ENCODE data around the gene TRAPPC3.
A peak's percentile ranks its signal among the peaks of the same experiment; 100 is the strongest.

TRAPPC3 gene

DNA sequence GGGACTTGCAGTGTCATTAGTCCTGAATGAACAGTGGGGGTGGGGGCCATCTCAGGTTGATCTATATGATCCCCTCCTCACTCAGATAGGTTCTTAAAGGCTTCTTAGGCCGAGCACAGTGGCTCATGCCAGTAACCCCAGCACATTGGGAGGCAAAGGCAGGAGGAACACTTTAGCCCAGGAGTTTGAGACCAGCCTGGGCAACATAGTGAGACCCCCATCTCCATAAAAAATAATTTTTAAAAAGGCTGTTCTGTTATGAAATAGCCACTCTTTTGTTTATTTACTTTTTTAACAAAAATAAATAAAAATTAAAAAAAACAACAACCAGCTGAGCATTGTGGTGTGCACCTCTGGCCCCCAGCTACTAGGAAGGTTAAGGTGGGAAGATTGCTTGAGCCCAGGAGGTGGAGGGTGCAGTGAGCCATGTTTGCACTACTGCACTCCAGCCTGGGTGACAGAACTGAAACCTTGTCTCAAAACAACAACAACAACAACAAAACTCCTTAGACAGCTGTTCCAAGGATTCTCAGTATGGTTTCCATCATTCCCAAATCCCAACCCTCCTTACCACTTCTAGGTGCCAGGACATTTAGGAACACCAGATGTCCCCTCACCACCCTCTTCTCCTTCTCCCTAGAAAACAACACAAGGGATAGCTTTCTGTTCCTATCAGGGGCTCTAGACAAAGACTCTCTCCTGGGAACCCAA, 2.0 kb upstream of the TRAPPC3 start:
- DNase-seq: no peak

DNA sequence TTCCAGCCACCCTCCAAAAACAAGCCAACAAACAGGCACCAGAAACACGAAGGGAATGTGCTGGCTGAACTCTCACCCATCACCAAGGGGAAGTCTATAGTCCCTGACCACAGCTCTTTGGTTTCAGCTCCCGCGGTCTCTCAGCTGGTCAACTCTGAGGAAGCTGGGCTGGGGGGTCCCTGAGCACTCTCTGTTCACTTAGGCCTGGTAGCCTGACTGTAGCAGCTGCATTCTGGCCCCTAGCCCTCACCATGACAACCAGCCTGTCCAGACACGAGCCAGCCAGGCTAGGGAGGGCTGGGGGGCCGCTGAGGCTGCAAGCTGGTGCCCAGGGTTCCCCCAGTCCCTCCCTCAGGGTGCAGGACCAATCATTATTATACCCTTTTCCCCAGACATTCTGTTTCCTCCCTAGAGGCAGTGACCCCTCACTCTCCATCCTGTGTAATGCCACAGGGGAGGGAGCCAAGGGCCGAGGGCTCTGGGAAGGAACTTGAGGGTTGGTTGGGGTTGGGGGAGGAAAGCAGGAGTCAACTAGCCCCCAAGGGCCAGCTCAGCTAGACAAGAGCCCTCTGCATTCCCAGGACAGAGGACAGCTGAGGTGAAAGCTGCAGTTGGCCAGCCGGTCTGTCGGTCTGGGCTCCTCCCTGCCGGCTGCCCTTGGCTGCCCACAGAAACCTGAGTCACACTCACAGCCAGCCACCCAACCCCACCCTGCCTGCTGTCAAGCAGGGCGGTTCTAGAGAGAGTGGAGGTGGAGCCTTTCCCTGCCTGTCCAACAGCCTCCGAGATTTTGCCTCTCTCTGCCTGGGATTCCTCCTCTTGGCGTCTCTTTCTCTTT, 1.2 kb upstream of the TRAPPC3 start:
- peak; percentile 65 for DNase-seq

DNA sequence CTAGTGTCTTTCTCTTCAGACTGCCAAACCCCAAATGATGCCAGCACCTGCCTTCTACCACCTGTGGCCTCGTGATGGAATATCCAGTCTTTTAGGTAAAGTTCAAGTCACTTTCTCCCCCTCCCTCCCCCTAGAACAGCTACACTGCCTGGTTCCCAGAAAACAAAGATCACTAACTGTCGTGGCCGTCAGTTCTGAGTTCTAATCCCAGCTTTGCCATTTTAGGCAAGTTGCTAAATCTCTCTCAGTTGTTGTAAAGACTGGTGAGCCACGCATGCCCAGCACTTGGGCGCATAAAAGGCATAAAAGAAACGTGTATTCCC, 648 bp upstream of the TRAPPC3 start:
- DNase-seq: no peak

DNA sequence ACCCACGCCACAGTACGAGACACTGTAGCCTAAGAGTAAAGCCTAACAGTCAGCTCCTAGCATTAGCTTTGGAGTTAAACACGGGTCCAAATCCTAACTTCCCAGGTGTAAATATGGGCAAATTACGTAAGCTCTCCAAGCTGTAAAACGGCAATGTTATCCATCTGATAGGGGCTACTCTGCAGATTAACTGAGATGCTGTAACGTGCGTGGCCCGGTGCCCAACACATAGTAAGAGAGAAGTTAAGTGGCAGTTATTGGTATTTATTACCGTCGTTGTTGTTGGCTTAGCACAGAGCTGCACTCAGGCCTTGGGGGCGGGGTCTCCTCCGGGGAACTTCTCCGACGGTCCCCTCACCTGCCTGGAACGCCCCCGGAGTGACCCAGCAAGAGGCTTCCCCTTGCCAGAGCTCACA, 457 bp downstream of the TRAPPC3 start:
- no peak for DNase-seq

DNA sequence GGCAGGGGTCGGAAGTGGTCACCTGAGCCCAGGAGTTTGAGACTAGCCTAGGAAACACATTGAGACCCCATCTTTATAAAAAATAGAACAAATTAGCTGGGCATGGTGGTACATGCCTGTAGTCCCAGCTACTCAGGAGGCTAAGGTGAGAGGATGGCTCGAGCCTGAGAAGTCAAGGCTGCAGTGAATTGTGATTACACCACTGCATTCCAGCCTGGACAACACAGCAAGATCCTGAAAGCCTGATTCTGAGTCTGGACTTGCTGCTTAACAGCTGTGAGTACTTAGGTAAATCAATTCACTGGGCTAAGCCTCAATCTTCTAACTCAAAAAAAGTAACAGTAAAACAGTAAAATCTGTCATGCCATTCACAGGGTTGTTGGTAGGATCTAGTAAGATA, 4.9 kb downstream of the TRAPPC3 start:
- DNase-seq: no peak

DNA sequence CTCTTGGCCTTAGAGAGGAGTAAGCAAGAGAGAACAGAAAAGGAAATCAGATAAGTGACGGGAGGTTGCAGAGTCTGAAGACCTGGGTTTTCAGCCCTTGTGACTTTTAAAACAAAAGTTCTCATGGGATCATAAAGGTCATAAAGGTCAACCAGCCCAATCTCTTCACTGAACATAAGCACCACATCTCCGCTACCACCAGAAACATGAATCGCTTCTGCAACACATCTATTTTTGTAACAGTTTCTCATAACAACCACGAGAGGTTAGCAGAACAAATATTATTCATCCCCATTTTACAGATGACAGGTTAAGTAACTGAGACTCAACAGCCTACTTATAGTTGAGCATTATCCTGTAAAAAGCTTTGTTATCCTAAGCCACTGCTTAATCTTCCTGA, 5.9 kb downstream of the TRAPPC3 start:
- DNase-seq: no peak

DNA sequence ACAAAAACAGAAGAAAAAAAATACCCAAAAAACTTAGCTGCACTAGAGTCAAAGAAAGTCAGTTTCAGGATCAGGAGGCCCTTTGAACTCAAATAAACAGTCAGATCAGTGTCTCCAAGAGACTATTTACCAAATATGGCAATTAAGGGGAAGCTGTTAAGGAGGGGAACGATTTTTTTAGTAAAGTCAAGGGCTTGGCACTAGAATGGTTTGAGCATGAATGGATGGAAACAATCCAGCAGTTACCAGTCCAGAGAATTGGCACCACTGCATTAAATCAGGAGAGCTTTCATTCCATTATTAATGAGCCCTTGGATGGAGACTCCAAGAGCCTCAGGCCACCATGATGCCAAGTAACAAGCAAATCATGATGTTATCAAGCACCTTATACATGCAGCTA, 7.2 kb downstream of the TRAPPC3 start:
- no peak for DNase-seq

DNA sequence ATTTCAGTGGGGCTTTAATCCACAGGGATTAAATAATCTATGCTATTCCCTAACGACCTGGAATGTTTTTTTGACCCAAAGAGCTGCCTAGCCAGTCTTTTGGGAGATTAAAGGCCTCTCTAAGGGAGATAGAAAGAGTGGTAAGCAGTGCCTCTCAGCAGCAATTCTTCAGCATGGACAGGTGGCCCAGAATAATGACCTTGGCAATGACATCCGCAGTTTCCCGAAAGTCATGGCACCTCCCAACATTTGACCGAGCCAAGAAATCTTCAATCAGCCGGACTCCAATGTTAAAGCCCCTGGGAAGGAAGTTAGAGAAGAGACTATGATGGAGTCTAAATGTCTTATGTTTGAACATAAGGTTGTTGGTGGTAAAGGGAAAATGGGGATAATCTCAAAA, 9.8 kb downstream of the TRAPPC3 start:
- no peak for DNase-seq

DNA sequence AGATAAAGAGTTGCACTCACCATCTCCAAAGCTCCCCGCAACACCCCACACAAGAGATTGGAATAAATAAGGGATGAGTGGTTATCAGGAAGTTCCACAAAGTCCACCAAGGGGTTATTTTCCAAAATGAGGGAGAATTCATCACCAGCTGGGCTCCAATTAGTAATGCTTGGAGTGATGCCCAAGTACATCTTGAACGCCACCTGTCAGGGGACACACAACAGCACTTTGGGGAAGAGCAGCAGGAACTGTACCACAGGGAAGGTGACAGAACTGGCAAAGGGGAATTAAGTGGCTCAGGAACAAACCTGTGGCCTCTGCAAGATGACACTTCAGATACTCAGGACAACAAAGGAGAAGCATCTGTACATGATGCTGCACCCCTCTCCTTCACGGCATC, 11.5 kb downstream of the TRAPPC3 start:
- no peak for DNase-seq

DNA sequence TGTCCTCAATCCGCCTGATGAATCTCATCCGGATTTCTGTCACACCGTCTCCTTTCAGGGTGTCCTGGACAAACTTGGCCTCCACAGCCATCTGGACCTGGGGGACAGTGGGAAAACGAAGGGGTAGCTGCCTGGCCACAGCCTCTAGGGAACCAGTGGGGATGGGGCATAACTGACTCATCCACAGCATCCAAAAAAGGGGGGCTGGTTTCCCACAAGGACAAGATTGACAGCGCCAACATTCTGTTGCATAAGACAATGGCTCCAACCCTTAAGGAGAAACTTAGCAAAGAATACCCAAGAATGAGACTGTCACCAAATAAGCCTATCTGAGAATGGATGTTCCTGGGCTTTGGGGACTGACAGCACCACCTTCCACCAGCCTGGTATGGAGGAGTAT, 12.1 kb downstream of the TRAPPC3 start:
- DNase-seq: no peak

DNA sequence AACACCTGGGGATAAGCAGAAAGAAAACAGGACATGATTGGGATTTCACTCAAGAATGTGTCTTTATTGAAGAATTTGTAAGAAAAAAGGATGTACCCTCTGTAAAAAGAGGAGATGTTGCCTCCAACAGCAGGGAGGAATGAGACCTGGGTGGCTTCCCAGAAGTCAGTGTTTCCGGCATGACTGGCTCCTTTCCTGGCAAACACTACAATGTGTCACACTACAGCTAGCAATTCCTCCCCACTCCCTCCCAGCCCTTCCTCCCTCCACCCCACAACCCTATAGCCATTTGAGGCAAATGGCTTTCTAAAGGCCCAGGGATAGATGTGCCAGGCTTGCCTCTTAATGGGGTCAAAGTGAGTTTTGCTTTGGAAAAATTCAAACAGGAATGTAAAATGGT, 12.8 kb downstream of the TRAPPC3 start:
- no peak for DNase-seq

DNA sequence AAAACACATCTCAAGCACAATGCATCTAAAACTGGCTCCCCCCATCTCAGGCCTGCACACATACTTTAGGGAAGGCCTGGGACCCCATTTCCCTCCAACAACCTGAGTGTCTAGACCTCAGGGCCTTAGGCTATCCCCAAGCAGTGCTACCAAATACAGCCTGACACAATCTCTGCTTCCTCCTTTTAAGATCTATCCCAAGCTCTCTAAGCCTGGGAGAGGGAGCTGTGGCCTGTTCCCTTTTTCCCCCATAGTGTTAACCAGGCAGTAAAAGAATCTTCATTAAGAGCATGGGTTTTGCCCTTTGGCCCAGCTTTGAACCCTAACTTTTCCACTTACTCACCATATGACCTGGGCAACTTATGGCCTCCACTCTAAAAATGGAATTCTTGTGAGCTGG, 13.5 kb downstream of the TRAPPC3 start:
- DNase-seq: no peak

DNA sequence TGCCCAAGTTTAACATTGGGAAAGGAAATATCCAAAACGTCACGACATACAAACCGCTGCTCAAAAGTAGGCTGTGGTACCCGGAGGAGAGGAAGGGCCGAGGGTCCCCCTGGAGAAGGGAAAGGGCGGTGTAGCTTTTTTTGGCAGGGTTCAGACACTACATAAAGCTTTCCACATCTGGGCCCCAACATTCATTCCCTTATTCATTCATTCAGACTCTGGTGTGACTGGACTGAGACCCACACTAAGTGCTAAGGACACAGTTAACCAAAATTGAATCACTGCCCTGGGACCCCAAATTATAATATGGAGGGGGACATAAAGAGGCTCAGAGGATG, 14.0 kb downstream of the TRAPPC3 start:
- no peak for DNase-seq

DNA sequence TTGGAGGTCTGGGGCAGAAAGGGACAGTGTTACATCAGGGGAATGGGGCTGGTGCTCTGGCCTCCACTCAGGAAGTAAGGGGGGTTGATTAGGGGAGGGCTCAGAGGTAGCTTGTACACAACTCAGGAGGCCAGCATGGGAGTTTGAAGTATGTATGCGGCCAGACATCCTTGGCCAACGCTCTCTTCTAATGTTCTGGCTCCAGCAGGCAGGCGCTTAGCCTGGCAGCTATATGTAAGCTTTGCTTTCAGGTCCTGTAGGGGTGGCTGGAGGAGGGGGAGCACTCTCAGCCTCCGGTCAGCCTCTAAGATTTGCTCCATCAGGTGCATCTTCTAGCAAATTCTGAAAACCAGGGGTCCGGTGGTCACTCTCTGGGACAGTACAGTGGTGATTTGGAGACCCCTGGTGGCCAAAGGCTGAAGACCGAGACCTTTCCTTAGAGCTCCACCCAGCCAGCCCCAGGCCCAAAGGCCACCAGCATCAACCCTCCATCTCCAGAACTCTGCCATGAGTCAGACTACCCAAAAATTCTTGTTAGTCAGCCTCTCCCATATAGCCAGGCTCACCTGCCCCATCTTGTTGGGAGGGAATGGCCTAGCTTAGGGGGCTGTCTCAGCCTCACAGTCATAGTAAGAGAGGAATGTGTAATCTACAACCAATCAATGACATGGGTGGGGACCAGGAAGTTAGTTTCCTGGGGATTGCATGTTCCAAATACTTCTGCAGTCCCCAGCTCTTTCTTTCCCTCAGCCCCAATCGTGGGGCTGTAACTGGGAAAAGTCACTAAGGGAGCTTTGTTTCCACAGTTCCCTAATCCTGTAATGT, 14.6 kb downstream of the TRAPPC3 start:
- no peak for DNase-seq

DNA sequence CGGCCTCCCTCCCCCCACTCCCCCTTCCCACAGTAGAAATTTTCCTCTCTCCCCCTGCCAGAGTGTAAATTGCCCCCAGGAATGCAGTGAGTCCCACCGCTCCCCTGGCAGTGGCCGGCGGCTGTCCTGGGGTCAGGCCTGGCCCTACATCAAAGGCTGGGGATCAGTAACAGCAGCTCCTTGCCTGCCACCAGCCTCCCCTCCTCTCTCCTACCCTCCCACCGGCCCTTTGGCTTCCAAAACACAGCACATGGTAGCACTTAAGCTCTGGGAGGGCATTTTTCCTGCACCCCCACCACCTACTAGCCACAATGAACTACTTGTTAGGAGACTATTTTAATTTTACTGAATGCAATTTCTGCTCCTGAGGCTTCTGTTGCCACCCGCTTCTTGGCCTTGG, 15.3 kb downstream of the TRAPPC3 start:
- no peak for DNase-seq

DNA sequence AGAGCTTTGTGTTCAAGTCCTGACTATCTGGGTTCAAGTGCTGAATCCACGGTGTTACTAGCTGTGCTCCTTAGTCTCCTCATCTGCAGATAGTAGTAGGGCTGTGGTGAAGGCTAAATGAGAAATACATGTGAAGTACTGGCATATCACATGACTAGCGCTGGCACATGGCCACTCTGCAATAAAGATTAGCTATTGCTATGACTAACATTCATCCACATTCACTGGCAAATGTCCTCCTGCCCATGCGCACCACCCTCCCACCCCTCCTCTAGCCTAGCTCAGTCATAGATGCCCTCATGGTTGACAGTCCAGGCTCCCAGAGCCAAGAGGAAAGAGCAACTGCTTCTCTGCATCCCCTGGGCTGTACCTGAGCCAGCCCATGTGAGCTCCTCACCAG, 15.8 kb downstream of the TRAPPC3 start:
- no peak for DNase-seq

DNA sequence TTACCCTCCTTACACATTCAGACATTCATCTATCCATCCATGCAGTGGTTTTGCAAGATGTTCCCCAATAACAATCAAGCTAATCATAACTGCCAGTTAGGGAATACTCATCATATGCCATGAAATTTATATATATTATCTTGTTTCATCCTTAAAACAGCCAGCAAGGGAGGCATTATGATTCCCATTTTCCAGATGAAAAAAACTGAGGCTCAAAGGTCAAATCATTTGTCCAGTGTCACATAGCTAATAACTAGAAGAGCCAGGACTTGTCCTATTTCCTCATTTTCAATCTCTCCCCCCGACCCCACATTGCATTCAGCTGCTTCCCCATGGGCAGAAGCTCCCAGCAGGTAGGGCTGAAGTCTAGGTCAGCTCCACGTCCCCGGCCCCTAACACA, 17.3 kb downstream of the TRAPPC3 start:
- no peak for DNase-seq

DNA sequence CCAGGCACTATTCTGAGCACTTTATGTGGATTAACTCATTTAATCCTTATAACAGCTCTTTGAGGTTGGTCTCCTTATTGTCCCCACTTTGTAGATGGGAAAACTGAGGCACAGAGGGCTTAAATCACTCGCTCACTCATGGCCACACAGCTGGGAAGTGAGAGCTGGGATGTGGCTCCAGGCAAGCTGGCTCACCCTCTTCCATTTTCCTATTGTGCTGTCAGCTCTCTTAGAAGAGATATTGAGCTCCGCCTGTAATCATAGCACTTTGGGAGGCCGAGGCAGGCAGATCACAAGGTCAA, 20.4 kb downstream of the TRAPPC3 start:
- no peak for DNase-seq

DNA sequence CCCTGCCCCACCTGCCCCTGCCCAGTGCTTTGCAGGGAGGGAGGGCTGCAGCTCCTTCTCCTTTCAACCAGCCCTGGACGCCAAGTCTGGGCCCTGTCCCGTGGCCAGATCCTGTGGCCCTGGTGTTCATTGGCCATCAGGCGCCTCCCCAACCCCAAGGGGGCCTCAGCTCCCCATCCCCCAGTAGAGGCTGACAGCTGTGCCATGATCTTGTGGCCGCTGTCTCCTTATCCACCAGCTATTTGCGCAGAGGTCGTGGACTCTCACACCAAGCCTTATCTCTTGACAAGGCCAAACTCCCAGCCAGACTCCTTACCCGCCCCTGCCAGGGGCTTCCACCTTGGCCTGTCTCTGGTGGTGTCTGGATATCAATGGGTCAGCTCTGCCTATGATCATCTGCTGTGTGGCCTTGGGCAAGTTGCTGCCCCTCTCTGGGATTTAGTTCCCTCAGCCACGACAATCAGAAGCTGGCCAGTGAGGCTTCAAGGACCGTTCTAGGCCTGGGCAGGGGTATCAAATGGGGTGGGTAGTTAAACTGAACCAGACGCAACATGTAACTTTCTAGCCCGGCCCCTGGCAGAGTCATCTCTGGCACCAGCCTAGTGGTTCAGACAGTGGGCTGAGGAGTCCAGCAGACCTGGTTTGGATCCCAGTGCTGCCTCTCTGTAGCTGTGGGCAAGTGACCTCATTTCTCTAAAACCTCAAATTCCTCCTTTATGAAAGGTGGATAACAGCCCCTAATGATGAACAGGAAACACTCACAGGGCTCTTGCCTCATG, 21.0 kb downstream of the TRAPPC3 start:
- DNase-seq: no peak

DNA sequence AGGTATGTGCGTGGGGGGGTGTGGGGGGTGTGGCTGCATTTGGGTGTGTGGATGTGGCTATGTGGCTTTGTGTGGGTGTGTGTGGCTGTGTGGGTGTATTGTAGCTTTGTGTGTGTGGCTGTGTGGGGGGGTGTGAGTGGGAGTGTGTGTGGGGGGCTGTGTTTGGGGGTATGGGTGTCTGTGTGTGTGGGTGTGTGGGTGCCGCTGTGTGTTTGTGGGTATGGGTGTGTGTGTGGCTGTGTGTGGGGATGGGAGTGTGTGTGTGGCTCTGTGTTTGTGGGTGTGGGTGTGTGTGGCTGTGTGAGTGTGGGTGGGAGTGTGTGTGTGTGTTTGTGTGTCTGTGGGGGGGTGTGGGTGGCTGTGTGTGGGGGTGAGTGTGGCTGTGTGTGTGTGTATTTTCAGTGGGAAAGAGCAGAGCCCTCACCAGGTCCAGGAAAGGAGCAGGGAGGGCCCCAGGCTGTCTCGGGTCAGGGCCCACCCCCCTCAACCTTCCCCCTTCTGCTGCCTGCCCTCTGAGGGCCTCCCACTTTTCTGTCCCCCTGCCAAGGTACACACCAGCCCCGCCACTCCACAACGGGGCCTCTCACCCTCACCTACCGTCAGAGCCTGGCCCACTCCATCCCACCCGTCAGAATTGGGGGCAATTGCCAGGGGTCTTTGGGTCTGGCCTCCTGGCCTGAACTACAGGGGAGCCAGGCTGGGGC, 22.3 kb downstream of the TRAPPC3 start:
- no peak for DNase-seq

DNA sequence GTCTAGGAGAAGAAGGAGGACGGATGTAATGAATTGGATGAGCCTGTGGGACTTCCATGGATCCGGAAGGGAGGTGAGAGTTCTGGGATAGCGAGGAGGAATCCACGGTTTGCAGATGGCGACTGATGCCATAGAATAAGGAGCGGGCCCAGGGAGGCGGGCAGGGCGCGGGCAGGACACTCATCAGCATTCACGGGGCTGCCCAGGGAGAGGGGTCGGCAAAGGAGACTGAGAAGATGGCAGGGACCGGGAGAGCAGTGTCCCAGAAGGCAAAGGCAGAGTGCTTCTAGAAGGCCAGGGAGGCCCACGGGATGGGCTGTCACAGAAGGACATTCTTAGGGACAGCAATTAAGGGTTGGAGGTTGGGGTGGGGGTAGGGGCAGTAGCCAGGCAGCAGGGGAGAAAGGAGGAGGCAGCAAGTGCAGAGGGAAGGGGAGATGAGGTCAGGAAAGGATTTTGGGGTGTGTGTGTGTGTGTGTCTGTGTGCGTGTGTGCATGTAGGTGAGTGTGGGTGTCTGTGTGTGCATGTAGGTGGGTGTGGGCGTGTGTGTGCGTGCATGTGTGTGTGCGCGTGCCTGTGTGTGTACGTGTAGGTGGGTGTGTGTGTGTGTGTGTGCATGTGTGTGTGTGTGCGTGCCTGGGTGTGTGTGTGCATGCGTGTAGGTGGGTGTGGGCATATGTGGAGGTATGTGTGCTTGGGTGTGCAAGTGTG, 23.1 kb downstream of the TRAPPC3 start:
- DNase-seq: no peak
